ENCODE data around the gene LRRC31.

- TF ChIP-seq POLR2A (IDR thresholded peaks at IDR 0.05) = no peak
- TF ChIP-seq CTCF (IDR thresholded peaks at IDR 0.05) = no peak
These were observed 24.4 kb upstream of the LRRC31 start for GRCh38 chr3:169894110-169894509.

Data from Peyer's patch (tissue), 4 donors.